Hair follicular keratinocyte (primary cell): ENCODE measurements around the gene HDAC10. TPM values are rescaled to one million over a fixed set of nuclear protein-coding genes. Genes with fewer than 3 reads are reported as not detected.

ENCODE experiments used
- total RNA-seq: library from RNA; depleted of rRNA; stranded (reverse); fragments of >200 nt; gene quantifications from 2 replicates; pipeline ENCODE4 v1.2.3, GENCODE V29; 2015

Gene HDAC10, protein sequence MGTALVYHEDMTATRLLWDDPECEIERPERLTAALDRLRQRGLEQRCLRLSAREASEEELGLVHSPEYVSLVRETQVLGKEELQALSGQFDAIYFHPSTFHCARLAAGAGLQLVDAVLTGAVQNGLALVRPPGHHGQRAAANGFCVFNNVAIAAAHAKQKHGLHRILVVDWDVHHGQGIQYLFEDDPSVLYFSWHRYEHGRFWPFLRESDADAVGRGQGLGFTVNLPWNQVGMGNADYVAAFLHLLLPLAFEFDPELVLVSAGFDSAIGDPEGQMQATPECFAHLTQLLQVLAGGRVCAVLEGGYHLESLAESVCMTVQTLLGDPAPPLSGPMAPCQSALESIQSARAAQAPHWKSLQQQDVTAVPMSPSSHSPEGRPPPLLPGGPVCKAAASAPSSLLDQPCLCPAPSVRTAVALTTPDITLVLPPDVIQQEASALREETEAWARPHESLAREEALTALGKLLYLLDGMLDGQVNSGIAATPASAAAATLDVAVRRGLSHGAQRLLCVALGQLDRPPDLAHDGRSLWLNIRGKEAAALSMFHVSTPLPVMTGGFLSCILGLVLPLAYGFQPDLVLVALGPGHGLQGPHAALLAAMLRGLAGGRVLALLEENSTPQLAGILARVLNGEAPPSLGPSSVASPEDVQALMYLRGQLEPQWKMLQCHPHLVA
- 10.1 and 21.4 TPM in 2 replicates for total RNA-seq

DNA sequence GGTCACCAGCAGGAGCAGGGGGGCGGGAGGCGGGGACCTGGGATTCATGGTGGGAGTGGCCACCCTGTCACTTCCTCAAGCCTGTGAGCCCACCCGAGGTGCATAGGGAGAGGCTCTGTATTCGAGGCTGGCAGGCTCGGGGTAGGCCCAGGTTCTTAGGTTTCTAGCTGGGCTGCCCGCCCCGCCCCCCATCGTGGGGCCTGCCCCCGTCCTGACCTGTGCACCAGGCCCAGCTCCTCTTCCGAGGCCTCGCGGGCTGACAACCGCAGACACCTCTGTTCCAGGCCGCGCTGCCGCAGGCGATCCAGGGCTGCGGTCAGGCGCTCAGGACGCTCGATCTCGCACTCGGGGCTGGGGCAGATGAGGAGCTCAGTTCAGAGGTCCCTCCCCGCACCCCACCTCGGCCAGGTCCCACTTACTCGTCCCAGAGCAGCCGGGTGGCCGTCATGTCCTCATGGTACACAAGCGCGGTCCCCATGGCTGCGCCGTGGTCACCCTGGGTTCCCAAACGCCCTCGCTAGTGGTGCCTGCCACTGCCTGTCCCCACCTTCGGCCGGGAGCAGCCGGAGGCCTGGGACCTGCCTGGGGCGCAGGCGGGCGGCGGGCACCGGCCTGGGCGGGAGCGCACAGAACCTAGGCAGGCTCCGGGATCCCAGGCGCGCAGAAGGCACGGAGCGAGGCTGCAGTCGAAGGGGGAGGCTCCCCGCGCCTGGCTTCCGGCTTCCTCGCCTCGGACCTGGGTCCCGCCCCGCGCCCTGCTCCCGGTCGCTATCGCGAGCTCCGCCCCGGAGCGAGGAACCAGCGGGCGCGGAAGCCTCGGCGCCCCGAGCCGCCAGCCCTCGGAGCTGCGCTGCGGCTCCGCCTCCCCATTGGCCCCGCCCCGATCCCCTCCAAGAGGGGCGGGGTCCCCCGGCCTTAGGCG, at the start of gene HDAC10:
HDAC10 (minus strand) TSS at position 711 of the 922 bp plus-strand sequence; CDS start at position 478, 233 bp downstream.

DNA sequence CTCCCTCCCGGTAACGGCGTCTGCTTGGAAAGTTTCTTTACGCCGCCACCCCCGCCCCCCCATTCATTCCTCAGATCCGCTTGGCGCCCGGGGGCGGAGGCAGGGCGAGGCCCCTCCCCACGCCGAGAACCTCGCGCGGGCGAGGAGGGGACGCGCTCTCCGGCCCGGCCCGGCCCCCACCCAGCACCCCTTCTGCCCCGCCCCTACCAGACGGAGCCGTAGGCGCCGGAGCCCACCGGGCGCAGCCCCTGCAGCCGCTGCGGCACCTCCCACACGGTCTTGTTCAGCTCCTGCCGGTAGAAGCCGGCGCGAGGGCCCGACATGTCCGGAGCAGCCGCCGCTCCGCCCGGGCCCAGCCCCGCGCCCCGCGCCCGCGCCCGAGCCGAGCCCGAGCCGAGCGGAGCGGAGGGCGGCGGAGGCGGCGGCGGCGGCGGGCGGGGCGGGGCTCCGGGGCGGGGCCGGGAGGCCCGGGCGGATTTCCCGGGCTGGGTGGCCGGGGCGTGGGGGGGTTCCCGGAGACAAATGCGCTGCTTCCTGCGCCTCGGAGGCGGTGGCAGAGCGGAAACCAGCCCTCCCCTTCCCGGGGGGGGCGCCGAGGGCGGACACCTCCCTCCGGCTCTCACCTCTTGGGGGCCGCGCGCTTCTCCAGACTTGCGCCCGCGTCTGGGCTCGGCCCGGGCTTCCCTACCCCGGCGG, 19.1 kb upstream of the HDAC10 start, which contains the start of gene MAPK11:
MAPK11 (minus strand) TSS at position 411 of the 696 bp plus-strand sequence; CDS start at position 323, 88 bp downstream.

DNA sequence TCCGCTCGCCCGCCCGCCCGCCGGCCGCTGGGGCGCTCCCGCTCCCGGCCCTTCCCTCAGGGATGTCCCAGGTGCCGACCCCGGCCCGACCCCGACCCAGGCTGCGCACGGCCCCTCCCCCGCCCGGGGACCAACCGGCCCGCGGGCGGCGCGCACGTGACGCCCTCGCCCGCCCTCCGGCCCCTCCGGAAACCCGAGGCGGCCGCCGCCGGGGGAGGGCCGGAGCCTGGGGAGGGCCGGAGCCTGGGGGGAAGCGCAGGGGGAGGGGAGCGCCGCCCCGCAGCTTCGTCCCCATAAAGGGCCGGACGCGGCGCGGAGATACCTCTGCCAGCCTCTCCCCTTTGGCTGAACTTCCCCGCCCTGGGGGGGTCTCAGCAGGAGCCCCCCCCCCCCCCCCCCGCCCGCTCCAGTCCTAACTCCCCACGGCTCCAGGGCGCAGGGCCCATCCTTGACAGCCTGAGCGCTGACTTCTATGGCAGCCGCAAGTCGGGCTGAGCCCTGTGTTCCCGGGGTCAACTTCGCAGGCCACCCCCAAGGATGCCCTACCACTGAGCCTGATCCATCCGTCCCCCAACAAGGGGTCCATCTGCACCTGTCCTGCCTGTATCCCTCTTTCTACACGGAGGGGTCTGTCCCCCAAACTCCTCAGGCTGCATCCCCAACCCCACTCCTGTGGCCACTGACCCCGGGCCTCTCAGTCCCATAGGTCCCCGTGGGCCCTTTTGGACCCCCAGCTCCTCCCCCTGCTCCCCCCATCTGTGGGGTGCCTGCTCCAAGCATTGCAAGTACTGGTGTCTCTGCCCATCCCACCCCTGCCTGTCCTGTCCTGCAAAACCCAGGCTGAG, 10.8 kb upstream of the HDAC10 start, which contains the start of gene MAPK12:
MAPK12 (minus strand) TSS at position 69 of the 845 bp plus-strand sequence. CDS start 174 bp downstream, outside the sequence.

DNA sequence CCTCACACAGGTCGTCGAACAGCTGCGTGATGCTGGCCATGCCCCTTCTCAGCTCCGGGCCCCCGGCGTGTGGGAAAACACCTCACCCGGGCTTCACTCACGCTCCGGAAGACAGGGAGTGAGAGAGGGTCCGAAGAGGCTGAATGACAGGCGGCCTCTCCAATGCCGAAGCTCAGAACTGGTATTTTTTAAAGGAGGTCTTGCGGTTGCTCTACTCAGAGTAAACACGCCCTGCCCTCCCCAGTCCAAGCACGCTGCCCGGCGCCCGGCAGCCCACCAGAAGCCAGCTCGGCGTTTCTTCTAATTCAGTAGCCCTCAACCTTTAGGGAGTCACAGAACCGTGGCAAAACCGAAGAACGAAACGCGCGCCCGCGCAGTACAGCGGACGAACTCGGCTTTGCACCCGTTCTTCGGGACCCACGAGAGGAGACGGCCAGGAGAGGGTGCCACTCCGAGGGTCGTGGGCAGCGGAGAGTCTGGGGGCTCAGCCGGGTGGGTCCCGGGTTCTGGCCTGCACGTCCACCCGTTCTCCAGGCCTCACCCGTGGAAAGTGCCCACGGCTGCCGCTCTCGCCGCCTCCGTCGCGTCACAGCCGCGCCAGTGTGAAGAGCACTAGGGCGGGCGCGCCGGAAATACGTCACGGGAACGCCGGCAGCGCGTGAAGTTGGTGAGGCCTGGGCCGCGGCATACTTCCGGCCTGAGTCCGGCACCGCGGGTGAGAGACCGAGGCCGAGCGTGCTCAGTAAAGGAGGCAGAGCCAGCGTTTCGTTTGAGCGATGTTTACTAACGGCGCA, 6.4 kb downstream of the HDAC10 start, which contains the start of gene TUBGCP6:
TUBGCP6 (minus strand) TSS at position 604 of the 794 bp plus-strand sequence; CDS start at position 40, 564 bp downstream.

DNA sequence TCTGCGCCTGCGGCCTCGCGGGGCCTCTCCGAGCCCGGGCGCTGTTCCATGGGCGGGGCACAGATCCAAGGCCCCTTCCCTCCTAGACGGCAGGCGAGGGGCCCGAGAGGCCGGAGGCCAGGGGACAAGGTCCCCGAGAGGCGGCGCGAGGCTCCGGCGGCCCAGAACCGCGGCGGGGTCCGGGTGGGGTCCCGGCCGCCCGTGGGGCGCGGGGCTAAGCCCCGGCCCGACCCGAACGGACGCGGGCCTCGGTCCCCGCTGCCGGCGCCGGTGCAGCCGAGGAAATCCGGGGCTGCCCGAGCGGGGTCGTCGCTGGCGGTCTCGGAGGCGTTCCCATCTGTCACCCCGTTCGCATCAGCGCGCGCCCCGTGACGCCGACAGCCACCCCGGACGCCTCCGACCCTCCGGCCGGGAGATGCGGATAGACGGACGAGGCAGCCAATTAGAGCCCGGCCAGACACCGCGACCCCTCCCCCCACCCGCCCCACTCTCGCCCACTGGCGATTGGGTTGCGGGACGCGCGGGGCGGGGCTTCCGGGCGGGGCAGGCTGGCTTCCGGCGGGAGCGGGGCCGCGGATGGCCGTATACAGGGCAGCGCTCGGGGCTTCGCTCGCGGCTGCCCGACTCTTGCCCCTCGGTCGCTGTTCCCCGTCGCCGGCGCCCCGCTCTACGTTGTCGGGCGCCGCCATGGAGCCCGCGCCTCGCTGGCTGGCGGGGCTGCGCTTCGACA, 50.4 kb downstream of the HDAC10 start, which contains the start of gene SELENOO:
SELENOO (plus strand) TSS at position 551 of the 730 bp plus-strand sequence; CDS start at position 577, 26 bp downstream.

Other genes starting within 250 kb of the HDAC10 start
- not detected in 2 replicates for gene IL17REL, start 238.5 kb downstream of the HDAC10 start, total RNA-seq
- not detected in 2 replicates for gene TTLL8, start 193.0 kb downstream of the HDAC10 start, total RNA-seq
- gene MLC1, start 165.8 kb downstream of the HDAC10 start, total RNA-seq = not detected in 2 replicates
- not detected in 2 replicates for gene MOV10L1, start 161.3 kb downstream of the HDAC10 start, total RNA-seq
- gene PANX2, start 80.5 kb downstream of the HDAC10 start, total RNA-seq = 0.04 and 0.62 TPM in 2 replicates
- 53.2 and 65.8 TPM in 2 replicates for gene TRABD, start 65.4 kb downstream of the HDAC10 start, total RNA-seq
- 42.0 and 48.0 TPM in 2 replicates for gene SELENOO, start 50.3 kb downstream of the HDAC10 start, total RNA-seq
- 21.0 and 25.7 TPM in 2 replicates for gene TUBGCP6, start 6.2 kb downstream of the HDAC10 start, total RNA-seq
- gene MAPK12, start 10.4 kb upstream of the HDAC10 start, total RNA-seq = 21.1 and 21.2 TPM in 2 replicates
- gene MAPK11, start 19.1 kb upstream of the HDAC10 start, total RNA-seq = 6.6 and 12.3 TPM in 2 replicates
- gene PLXNB2, start 56.4 kb upstream of the HDAC10 start, total RNA-seq = 73.7 and 104 TPM in 2 replicates
- gene DENND6B, start 75.7 kb upstream of the HDAC10 start, total RNA-seq = 0.49 and 1.0 TPM in 2 replicates
- gene PPP6R2, start 92.1 kb upstream of the HDAC10 start, total RNA-seq = 31.8 and 35.9 TPM in 2 replicates
- gene SBF1, start 223.8 kb upstream of the HDAC10 start, total RNA-seq = 51.1 and 67.3 TPM in 2 replicates
- gene ADM2, start 230.3 kb upstream of the HDAC10 start, total RNA-seq = 3.5 and 13.8 TPM in 2 replicates
- not detected in 2 replicates for gene MIOX, start 235.6 kb upstream of the HDAC10 start, total RNA-seq